Gastroesophageal sphincter (tissue), 4 donors: ENCODE results near the gene FOLR3. TPM values are rescaled to one million over a fixed set of nuclear protein-coding genes. Genes with fewer than 3 reads are reported as not detected.
"Not testable (repeated sequence)": the region's sequence is repeated elsewhere in the genome, so short reads cannot be mapped to it uniquely, and the experiment has no call there.

Experiments used
- ATAC-seq: fragments of 150-250 bp; one replicate; pipeline ENCODE4 v1.9.1; 2016; ENCODE audit warnings: mild to moderate bottlenecking, moderate library complexity
- H3K27ac ChIP-seq, 4 donors: fragments of 200-600 bp; sonication (generic) in 3 of 4; 1 replicate in 3 of 4; 2 replicates in 1 of 4; pipeline ENCODE4 v1.5.1; 2016 to 2019
- H3K27me3 ChIP-seq: fragments of 200-600 bp; sonication (generic); one replicate; pipeline ENCODE4 v1.5.1; 2019
- H3K36me3 ChIP-seq, 2 donors: fragments of 200-600 bp; sonication (generic); one replicate each; pipeline ENCODE4 v1.5.1; 2019; ENCODE audit warnings: control low read depth in 1 of 2
- H3K4me1 ChIP-seq, 3 donors: fragments of 200-600 bp; sonication (generic); 1 replicate in 2 of 3; 2 replicates in 1 of 3; pipeline ENCODE4 v1.5.1; 2016 to 2019; ENCODE audit warnings: control low read depth in 2 of 3
- H3K4me3 ChIP-seq, 2 donors: fragments of 200-600 bp; sonication (generic); one replicate each; pipeline ENCODE4 v1.5.1; 2019; ENCODE audit warnings: mild to moderate bottlenecking in 1 of 2, moderate library complexity in 1 of 2
- H3K9me3 ChIP-seq, 3 donors: fragments of 200-600 bp; sonication (generic); one replicate each; pipeline ENCODE4 v1.5.1; 2017 to 2019; ENCODE audit warnings: control low read depth in 2 of 3
- CTCF ChIP-seq, 4 experiments: fragments of 200-600 bp in 2 of 4; fragments of 450-650 bp in 2 of 4; sonication (generic) in 1 of 4; IDR thresholded peaks; one replicate each; pipeline ENCODE4 v1.5.1; 2017 to 2019; ENCODE audit warnings: antibody characterized with exemption in 4 of 4, mild to moderate bottlenecking in 2 of 4, moderate library complexity in 2 of 4
- EP300 ChIP-seq: sonication (generic); formaldehyde crosslinking; IDR thresholded peaks from one replicate; pipeline ENCODE4 v1.6.1; 2017; ENCODE audit warnings: antibody characterized with exemption, mild to moderate bottlenecking
- POLR2A ChIP-seq, 2 donors: fragments of 450-650 bp; IDR thresholded peaks; one replicate each; pipeline ENCODE4 v1.6.1; 2017; ENCODE audit warnings: antibody characterized with exemption in 2 of 2, mild to moderate bottlenecking in 2 of 2, moderate library complexity in 1 of 2
- POLR2AphosphoS5 ChIP-seq: sonication (generic); formaldehyde crosslinking; IDR thresholded peaks from one replicate; pipeline ENCODE4 v1.6.1; 2017; ENCODE audit warnings: antibody characterized with exemption
- WGBS, 2 donors: methylation state at CpG; one replicate each; pipeline ENCODE4 v1.1.5; 2018; ENCODE audit warnings: low coverage in 1 of 2; 5-methylcytosine and 5-hydroxymethylcytosine counted together
- total RNA-seq, 4 donors: library from RNA; depleted of rRNA; stranded (reverse); fragments of >200 nt; gene quantifications; one replicate each; pipeline ENCODE4 v1.1.0, GENCODE V29; 2016

The FOLR3 gene
- total RNA-seq, 4 donors from 2014 or later = 0.96 TPM; not detected in 3

GRCh38 chr11:72138821-72139390 lies 3.4 kb downstream of the FOLR3 start:
- ATAC-seq = no peak
- no peak overlapping the region for H3K4me3 ChIP-seq
- H3K27me3 ChIP-seq = peaks cover 12% of the 10 kb centered on the region
- TF ChIP-seq POLR2A (IDR thresholded peaks at IDR 0.05) (no peak), CTCF (IDR thresholded peaks at IDR 0.05) (no peak), POLR2AphosphoS5 (no peak), EP300 (no peak)
- H3K9me3 ChIP-seq = no peaks in the 10 kb centered on the region
- H3K36me3 ChIP-seq = no peaks in the 10 kb centered on the region
- peaks cover 0 to 6% (median 0%) of the 10 kb centered on the region in 3 donors for H3K4me1 ChIP-seq
- 81% methylated on average over 5 of the region's 12 CpGs; no CpG with 5 or more reads in 1 of the 2 donors for WGBS, 2 donors
- H3K27ac ChIP-seq = no peak overlapping the region

DNA sequence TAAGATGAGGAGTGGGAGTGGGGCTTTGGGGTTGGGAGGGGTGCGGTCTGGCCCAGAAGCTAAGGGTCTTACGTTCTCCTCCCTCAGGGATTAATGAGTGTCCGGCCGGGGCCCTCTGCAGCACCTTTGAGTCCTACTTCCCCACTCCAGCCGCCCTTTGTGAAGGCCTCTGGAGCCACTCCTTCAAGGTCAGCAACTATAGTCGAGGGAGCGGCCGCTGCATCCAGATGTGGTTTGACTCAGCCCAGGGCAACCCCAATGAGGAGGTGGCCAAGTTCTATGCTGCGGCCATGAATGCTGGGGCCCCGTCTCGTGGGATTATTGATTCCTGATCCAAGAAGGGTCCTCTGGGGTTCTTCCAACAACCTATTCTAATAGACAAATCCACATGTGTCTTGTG lies 4.0 kb downstream of the FOLR3 start:
- Histone ChIP-seq H3K4me1 (peaks cover 0 to 10% (median 0%) of the 10 kb centered on the region in 3 donors), H3K27me3 (peaks cover 12% of the 10 kb centered on the region), H3K27ac (no peak overlapping the region), H3K9me3 (no peaks in the 10 kb centered on the region), H3K36me3 (no peaks in the 10 kb centered on the region), H3K4me3 (no peak overlapping the region)
- 80% methylated on average over 2 of the region's 11 CpGs; no CpG with 5 or more reads in 1 of the 2 donors for WGBS, 2 donors
- no peak for ATAC-seq
- no peak for TF ChIP-seq EP300
- no peak for TF ChIP-seq CTCF (IDR thresholded peaks at IDR 0.05)
- TF ChIP-seq POLR2A (IDR thresholded peaks at IDR 0.05) = no peak
- TF ChIP-seq POLR2AphosphoS5 = no peak

GRCh38 chr11:72140661-72141060 lies 5.1 kb downstream of the FOLR3 start:
- Histone ChIP-seq H3K27ac (no peak overlapping the region), H3K4me3 (no peak overlapping the region), H3K27me3 (peaks cover 6% of the 10 kb centered on the region), H3K4me1 (peaks cover 0 to 10% (median 0%) of the 10 kb centered on the region in 3 donors), H3K36me3 (no peaks in the 10 kb centered on the region), H3K9me3 (no peaks in the 10 kb centered on the region)
- no peak for ATAC-seq
- no peak for TF ChIP-seq CTCF (IDR thresholded peaks at IDR 0.05)
- TF ChIP-seq POLR2AphosphoS5 = no peak
- TF ChIP-seq EP300 = no peak
- TF ChIP-seq POLR2A (IDR thresholded peaks at IDR 0.05) = no peak
- 100% methylated on average over 1 of the region's 2 CpGs; no CpG with 5 or more reads in 1 of the 2 donors for WGBS, 2 donors

DNA sequence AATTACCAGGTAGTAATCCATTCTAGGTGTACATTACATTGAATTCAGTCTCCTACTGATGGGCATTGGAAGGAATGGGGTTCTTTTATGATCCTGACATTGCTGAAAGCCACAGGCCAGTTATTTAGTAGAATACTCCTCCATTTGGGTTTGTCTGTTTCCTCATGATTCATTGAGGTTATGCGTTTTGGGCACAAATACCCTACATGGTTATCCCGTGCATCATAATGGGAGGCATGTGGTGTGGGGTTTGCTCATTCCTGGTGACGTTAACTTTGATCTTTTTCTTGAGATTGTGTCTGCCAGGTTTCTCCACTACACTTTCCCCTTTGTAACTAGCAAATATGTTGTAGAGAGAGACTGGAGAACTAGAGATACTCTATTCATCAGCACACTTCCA lies 5.5 kb downstream of the FOLR3 start:
- TF ChIP-seq POLR2AphosphoS5 (no peak), EP300 (no peak), CTCF (IDR thresholded peaks at IDR 0.05) (no peak), POLR2A (IDR thresholded peaks at IDR 0.05) (no peak)
- H3K4me3 ChIP-seq = no peak overlapping the region
- peaks cover 0 to 10% (median 0%) of the 10 kb centered on the region in 3 donors for H3K4me1 ChIP-seq
- no peaks in the 10 kb centered on the region for H3K9me3 ChIP-seq
- H3K36me3 ChIP-seq = no peaks in the 10 kb centered on the region
- H3K27ac ChIP-seq = no peak overlapping the region
- no peak for ATAC-seq
- WGBS, 2 donors = 57 to 85% methylated on average over 3 of the region's 3 CpGs
- peaks cover 2% of the 10 kb centered on the region for H3K27me3 ChIP-seq

GRCh38 chr11:72142086-72142485 lies 6.6 kb downstream of the FOLR3 start:
- 33% methylated on average over 1 of the region's 1 CpG; no CpG with 5 or more reads in 1 of the 2 donors for WGBS, 2 donors
- H3K4me1 ChIP-seq, H3K27ac ChIP-seq, H3K4me3 ChIP-seq, H3K9me3 ChIP-seq, H3K27me3 ChIP-seq, H3K36me3 ChIP-seq, ATAC-seq: not testable (repeated sequence)

DNA sequence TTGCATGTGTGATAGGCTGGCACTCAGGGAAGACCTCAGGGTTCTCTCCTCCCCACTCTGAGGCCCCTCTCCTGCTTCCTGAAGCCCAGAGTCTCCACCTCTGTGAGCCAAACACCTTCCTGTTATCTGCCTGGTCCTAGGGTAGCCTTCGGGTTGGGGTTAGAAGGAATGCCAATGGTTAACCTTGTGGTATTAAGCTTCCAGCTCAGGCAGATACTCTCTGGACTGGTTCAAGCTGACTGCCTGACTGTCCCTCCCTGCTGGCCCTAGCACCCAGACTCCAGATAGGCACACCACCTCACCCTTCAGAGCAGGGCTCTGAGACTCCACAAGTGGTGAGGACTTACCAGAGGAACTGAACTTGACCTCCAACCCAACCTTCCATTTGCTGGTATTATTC lies 7.0 kb downstream of the FOLR3 start:
- not testable (repeated sequence) for H3K36me3 ChIP-seq, H3K27ac ChIP-seq, H3K9me3 ChIP-seq, ATAC-seq, H3K4me3 ChIP-seq, H3K27me3 ChIP-seq, H3K4me1 ChIP-seq
- WGBS, 2 donors = no CpG with 5 or more reads among the region's 1 CpG
